K562 (cell line): ENCODE results near the gene SLX4IP. TPM values are rescaled to one million over a fixed set of nuclear protein-coding genes. Genes with fewer than 3 reads are reported as not detected.

ENCODE experiments used
- DEAF1 ChIP-seq: fragments of 450-650 bp; formaldehyde crosslinking; IDR thresholded peaks from 2 replicates; pipeline ENCODE4 v1.4.0; 2020; ENCODE audit warnings: mild to moderate bottlenecking, moderate library complexity
- HES1 ChIP-seq: fragments of 450-650 bp; IDR thresholded peaks from 2 replicates; pipeline ENCODE4 v1.6.1; 2016; ENCODE audit warnings: low read depth, mild to moderate bottlenecking, moderate library complexity
- KDM4B ChIP-seq, 2 experiments: fragments of 450-650 bp in 1 of 2; sonication (generic) in 1 of 2; IDR thresholded peaks; 2 replicates each; pipeline ENCODE4 v1.6.1; 2016 to 2017; ENCODE audit warnings: borderline replicate concordance in 2 of 2, antibody characterized with exemption in 1 of 2, low read depth in 1 of 2, mild to moderate bottlenecking in 1 of 2
- NRF1 ChIP-seq, 2 experiments: fragments of 450-650 bp; IDR thresholded peaks in 1 of 2; conservative IDR thresholded peaks in 1 of 2; 2 replicates each; pipeline ENCODE4 v1.6.1; 2014; ENCODE audit warnings: mild to moderate bottlenecking in 2 of 2
- SNIP1 ChIP-seq: fragments of 450-650 bp; IDR thresholded peaks from 2 replicates; pipeline ENCODE4 v1.7.1; 2017; ENCODE audit warnings: low read depth, mild to moderate bottlenecking
- SOX6 ChIP-seq: fragments of 450-650 bp; IDR thresholded peaks from 2 replicates; pipeline ENCODE4 v1.6.1; 2014; ENCODE audit warnings: mild to moderate bottlenecking
- SREBF2 ChIP-seq: sonication (generic); formaldehyde crosslinking; IDR thresholded peaks from 2 replicates; pipeline ENCODE4 v1.4.0; 2020; ENCODE audit warnings: mild to moderate bottlenecking, missing genetic modification reagents
- YY1 ChIP-seq, 3 experiments: IDR thresholded peaks; 2 replicates each; pipeline ENCODE4 v1.6.1; 2011; ENCODE audit warnings: low read length in 2 of 3, mild to moderate bottlenecking in 2 of 3, moderate library complexity in 2 of 3, borderline replicate concordance in 1 of 3, control low read depth in 1 of 3, low read depth in 1 of 3; ENCODE audit not compliant: insufficient read depth in 3 of 3, insufficient replicate concordance in 2 of 3, control insufficient read depth in 1 of 3, insufficient read length in 1 of 3; ENCODE audit errors: extremely low read depth in 1 of 3
- polyA plus RNA-seq, 8 experiments: library from polyadenylated mRNA; depleted of rRNA in 4 of 8; stranded (reverse) in 5 of 8; unstranded in 3 of 8; fragments of >200 nt; fragmentation: Nextera tagmentation in 2 of 8; fragmentation: Illumina TruSeq in 1 of 8; extraction: Ambion mirVana in 2 of 8; extraction: Trizol in 1 of 8; gene quantifications; 2 replicates each; pipeline versions ENCODE4 v1.2.1 to v1.2.3, GENCODE V29; 2011 to 2014; ENCODE audit warnings: inconsistent platforms in 1 of 8, missing spikeins in 1 of 8
- total RNA-seq, 7 experiments: library from RNA; depleted of rRNA in 6 of 7; stranded (reverse); fragments of >200 nt in 6 of 7; fragmentation: Illumina TruSeq in 2 of 7; extraction: Trizol in 2 of 7; gene quantifications; 2 replicates each; pipeline versions ENCODE4 v1.2.1 to v1.2.3, GENCODE V29; 2011 to 2021; ENCODE audit warnings: low replicate concordance in 1 of 7

Gene SLX4IP
- total and polyA plus RNA-seq, 9 of the 15 experiments (the other 6 are each of a cell fraction or from before 2014, with no cell fraction given) = 1.5 to 5.9 (median 3.5) TPM

GRCh38 chr20:10445758-10446157, 10.7 kb downstream of the SLX4IP start (continued):
- TF ChIP-seq SOX6 (no peak), KDM4B (IDR thresholded peaks at IDR 0.05; ENCODE audit: borderline replicate concordance in 2 of 2, low read depth in 1 of 2) (no peak), SNIP1 (no peak), NRF1 (conservative IDR thresholded peaks at IDR 0.05 in 1 of 2, IDR thresholded peaks at IDR 0.05 in 1 of 2) (no peak), SREBF2 (CRISPR knock-in tag) (no peak), DEAF1 (CRISPR knock-in tag) (no peak), YY1 (IDR thresholded peaks at IDR 0.05; ENCODE audit: borderline replicate concordance in 1 of 3, control insufficient read depth in 1 of 3, extremely low read depth in 1 of 3, insufficient read depth in 3 of 3, insufficient read length in 1 of 3, insufficient replicate concordance in 2 of 3, low read depth in 1 of 3, low read length in 2 of 3) (no peak), HES1 (no peak)
